Upper lobe of right lung (tissue), 1 donor: ENCODE measurements around the gene FAM9A. TPM values are rescaled to one million over a fixed set of nuclear protein-coding genes. Genes with fewer than 3 reads are reported as not detected.
"Not testable (repeated sequence)": the region's sequence is repeated elsewhere in the genome, so short reads cannot be mapped to it uniquely, and the experiment has no call there.

ENCODE experiments used
- ATAC-seq: fragments of 200-7000 bp; cut with Tn5 transposase; one replicate; pipeline ENCODE4 v1.9.1; 2020; ENCODE audit warnings: mild to moderate bottlenecking, moderate library complexity
- DNase-seq: peaks from one replicate; pipeline ENCODE4 v3.0.0-alpha.2; 2020
- H3K27ac ChIP-seq: fragments of 200-600 bp; one replicate; pipeline ENCODE4 v1.8.0; 2022
- H3K27me3 ChIP-seq: fragments of 200-600 bp; one replicate; pipeline ENCODE4 v1.8.0; 2022; ENCODE audit warnings: mild to moderate bottlenecking
- H3K36me3 ChIP-seq: fragments of 200-600 bp; one replicate; pipeline ENCODE4 v1.8.0; 2022
- H3K4me1 ChIP-seq: fragments of 200-600 bp; one replicate; pipeline ENCODE4 v1.8.0; 2022
- H3K4me3 ChIP-seq: fragments of 200-600 bp; one replicate; pipeline ENCODE4 v1.8.0; 2022; ENCODE audit warnings: mild to moderate bottlenecking
- H3K9me3 ChIP-seq: fragments of 200-600 bp; one replicate; pipeline ENCODE4 v1.8.0; 2022
- intact Hi-C: fragments of 100-400 bp; cut with DNase I; formaldehyde crosslinking; loops from one replicate; pipeline ENCODE4 v1.11.0; 2022
- total RNA-seq: library from RNA; stranded (reverse); fragmentation: NEBNext Ultra II Directional; extraction: Animal tissue kit (Norgen Biotek cat#: 25700); gene quantifications from one replicate; pipeline ENCODE4 v1.2.1, GENCODE V29; 2021
- TF ChIP-seq, protein P1 (sequence below): fragments of 200-600 bp; IDR thresholded peaks from one replicate; pipeline ENCODE4 v1.8.0; 2022; ENCODE audit warnings: antibody characterized with exemption
- donor health status: DM: no; HTN: yes; CAD: no; lungs with severe emphysema.

Gene FAM9A
- total RNA-seq, 1 donor from 2014 or later = not detected

DNA sequence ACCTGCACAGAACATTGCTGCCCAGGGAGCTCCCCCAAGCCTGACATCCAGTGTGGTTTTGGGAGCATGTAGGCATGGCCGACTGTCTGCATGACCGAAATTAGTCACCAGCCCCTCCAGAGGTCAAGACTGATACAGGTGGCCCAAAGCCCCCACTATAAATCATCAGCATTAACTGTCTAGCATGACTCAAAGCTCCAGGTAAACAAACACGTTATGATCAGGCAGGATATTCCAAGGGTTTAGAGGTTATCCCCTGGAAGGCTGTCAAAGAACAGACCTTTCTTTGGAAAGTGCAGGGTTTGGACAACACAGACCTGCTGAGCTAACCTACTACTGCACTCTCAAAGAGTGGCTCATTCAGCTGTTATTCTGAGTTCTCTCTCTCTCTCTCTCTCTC lies 2.1 kb upstream of the FAM9A start:
- DNase-seq = no peak
- H3K4me3 ChIP-seq = no peak overlapping the region
- H3K9me3 ChIP-seq = no peaks in the 10 kb centered on the region
- TF ChIP-seq, protein P1, sequence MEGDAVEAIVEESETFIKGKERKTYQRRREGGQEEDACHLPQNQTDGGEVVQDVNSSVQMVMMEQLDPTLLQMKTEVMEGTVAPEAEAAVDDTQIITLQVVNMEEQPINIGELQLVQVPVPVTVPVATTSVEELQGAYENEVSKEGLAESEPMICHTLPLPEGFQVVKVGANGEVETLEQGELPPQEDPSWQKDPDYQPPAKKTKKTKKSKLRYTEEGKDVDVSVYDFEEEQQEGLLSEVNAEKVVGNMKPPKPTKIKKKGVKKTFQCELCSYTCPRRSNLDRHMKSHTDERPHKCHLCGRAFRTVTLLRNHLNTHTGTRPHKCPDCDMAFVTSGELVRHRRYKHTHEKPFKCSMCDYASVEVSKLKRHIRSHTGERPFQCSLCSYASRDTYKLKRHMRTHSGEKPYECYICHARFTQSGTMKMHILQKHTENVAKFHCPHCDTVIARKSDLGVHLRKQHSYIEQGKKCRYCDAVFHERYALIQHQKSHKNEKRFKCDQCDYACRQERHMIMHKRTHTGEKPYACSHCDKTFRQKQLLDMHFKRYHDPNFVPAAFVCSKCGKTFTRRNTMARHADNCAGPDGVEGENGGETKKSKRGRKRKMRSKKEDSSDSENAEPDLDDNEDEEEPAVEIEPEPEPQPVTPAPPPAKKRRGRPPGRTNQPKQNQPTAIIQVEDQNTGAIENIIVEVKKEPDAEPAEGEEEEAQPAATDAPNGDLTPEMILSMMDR = no peak
- intact Hi-C loops = no loop called here
- ATAC-seq = no peak
- H3K27me3 ChIP-seq = no peaks in the 10 kb centered on the region
- H3K4me1 ChIP-seq = no peaks in the 10 kb centered on the region
- H3K27ac ChIP-seq = no peak overlapping the region
- no peaks in the 10 kb centered on the region for H3K36me3 ChIP-seq

DNA sequence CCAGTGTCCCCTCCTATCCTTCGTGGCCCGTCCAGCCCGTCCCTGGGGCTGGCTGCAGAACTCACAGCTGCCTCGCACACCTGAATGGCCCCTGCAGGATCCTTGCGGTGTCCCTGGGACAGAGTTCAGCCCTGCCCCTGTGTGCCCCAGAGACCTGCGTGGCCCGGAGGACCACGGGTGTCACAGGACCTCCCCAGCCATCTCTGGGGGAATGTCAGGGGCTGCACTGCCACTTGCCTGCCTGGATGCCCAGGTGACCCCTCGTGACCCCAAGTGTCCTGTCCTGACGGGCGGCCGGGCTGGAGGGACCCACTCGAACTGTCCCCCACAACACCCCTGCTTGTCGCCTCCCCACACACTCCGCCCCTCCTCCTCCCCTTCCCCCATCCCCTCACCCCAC lies 832 bp downstream of the FAM9A start:
- DNase-seq, H3K27ac ChIP-seq, intact Hi-C loops, H3K36me3 ChIP-seq, ATAC-seq, H3K27me3 ChIP-seq, H3K4me1 ChIP-seq, H3K9me3 ChIP-seq, H3K4me3 ChIP-seq: not testable (repeated sequence)

DNA sequence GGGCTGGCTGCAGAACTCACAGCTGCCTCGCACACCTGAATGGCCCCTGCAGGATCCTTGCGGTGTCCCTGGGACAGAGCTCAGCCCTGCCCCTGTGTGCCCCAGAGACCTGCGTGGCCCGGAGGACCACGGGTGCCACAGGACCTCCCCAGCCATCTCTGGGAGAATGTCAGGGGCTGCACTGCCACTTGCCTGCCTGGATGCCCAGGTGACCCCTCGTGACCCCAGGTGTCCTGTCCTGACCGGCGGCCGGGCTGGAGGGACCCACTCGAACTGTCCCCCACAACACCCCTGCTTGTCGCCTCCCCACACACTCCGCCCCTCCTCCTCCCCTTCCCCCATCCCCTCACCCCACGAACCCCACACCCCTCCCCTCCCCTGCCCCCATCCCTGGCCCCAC lies 1.9 kb downstream of the FAM9A start:
- DNase-seq = not testable (repeated sequence)

DNA sequence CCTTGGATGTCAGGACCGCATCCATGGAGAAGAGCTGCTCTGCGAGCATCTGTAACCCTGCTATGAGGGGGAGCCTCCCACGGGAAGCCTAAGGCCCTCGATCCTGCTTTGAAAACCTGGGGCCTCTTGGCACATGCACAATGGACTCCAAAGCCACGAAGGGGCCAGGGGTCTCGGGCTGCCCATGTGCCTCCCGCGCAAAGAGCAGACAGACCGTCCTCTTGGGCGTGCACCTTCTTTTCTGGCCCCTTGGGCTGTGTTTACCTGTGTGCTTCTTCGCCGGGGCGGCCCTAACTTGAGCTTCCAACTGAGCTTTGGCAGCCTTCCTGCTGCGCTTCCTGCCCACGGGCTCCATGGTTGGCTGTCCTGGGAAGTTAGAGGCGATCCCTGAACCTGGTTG lies 2.5 kb downstream of the FAM9A start:
- DNase-seq, H3K4me1 ChIP-seq, H3K4me3 ChIP-seq, ATAC-seq, H3K27me3 ChIP-seq, H3K36me3 ChIP-seq, H3K9me3 ChIP-seq, intact Hi-C loops, H3K27ac ChIP-seq: not testable (repeated sequence)

More for the DNA sequence above, 1.9 kb downstream of the FAM9A start:
- H3K9me3 ChIP-seq, H3K27ac ChIP-seq, H3K36me3 ChIP-seq, H3K27me3 ChIP-seq, H3K4me3 ChIP-seq, ATAC-seq, H3K4me1 ChIP-seq, intact Hi-C loops: not testable (repeated sequence)

DNA sequence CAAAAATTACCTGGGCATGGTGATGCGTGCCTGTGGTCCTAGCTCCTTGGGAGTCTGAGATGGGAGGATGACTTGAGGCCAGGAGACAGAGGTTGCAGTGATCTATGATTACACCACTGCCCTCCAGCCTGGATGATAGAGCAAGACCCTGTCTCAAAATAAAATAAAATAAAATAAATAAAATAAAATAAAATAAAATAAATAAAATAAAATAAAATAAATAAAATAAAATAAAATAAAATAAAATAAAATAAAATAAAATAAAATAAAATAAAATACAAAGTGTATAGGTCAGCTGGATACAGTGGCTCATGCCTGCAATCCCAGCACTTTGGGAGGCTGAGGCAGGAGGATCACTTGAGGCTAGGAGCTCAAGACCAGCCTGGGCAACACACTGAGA lies 14.1 kb downstream of the FAM9A start:
- H3K4me3 ChIP-seq, H3K36me3 ChIP-seq, H3K27ac ChIP-seq, H3K9me3 ChIP-seq, ATAC-seq, DNase-seq, H3K27me3 ChIP-seq, H3K4me1 ChIP-seq, intact Hi-C loops: not testable (repeated sequence)

DNA sequence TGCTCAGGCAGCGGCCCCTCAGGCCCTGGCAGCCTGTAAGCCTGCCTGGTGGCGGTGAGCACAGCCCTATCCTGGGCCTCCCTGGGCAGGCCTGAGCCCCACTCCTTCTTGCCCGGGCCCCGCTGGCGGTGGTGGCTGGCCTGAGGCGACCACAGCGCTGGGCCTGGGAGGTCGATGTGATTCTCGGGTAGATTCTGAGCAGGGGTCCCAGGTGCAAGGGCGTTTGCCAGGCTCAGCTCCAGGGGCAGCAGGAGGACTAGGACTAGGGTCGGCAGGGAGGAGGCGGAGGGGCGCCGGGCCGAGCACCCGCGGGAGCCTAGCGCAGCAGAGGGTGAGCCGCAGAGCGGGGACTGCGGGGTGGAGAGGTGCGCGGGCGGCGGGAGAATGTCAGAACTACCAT lies 17.0 kb downstream of the FAM9A start:
- no peak overlapping the region for H3K4me3 ChIP-seq
- no peaks in the 10 kb centered on the region for H3K9me3 ChIP-seq
- TF ChIP-seq, protein P1 = no peak
- no peaks in the 10 kb centered on the region for H3K4me1 ChIP-seq
- no peaks in the 10 kb centered on the region for H3K27me3 ChIP-seq
- H3K36me3 ChIP-seq = no peaks in the 10 kb centered on the region
- DNase-seq (no peak), ATAC-seq (no peak)
- intact Hi-C loops = no loop called here
- no peak overlapping the region for H3K27ac ChIP-seq

DNA sequence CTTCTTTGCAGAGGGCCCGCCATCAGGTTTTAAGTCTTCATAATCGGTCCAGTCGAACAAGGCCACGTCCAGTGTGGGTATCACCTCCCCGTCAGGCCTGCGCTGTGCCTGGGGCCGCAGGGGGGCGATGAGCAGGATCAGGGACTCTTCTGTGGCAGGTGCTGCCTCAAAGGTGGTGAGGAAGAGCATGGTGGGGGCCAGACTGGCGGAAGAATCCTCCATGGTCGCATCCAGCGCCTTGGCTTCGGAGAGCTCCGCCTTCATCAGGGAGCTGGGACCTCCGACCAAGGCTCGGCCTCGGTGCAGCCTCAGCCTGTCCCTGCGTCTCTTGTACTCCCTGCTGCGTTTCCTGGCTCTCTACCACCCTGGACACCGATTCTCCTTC lies 17.5 kb downstream of the FAM9A start:
- no peak for DNase-seq
- ATAC-seq = no peak

More for the DNA sequence above, 17.5 kb downstream of the FAM9A start:
- Histone ChIP-seq H3K9me3 (no peaks in the 10 kb centered on the region), H3K4me3 (no peak overlapping the region), H3K27ac (no peak overlapping the region), H3K4me1 (no peaks in the 10 kb centered on the region), H3K27me3 (no peaks in the 10 kb centered on the region), H3K36me3 (no peaks in the 10 kb centered on the region)
- intact Hi-C loops = no loop called here
- TF ChIP-seq, protein P1 = no peak
